Endometrial microvascular endothelial cells (primary cell): ENCODE data around the gene HARS2. TPM values are rescaled to one million over a fixed set of nuclear protein-coding genes. Genes with fewer than 3 reads are reported as not detected.

Source experiments
- total RNA-seq: library from RNA; depleted of rRNA; stranded (reverse); fragments of >200 nt; gene quantifications from one replicate; pipeline ENCODE4 v1.2.3, GENCODE V29; 2015; ENCODE audit errors: inconsistent ontology term

HARS2 gene
- total RNA-seq, 1 donor from 2014 or later, result 26.4 TPM

Other genes with a start within 250 kb of the HARS2 start
- 0.28 TPM for gene EIF4EBP3, start 143.8 kb upstream of the HARS2 start, total RNA-seq
- gene SRA1, start 134.0 kb upstream of the HARS2 start, total RNA-seq, result 26.6 TPM
- gene APBB3, start 126.9 kb upstream of the HARS2 start, total RNA-seq, result 6.3 TPM
- gene SLC35A4, start 126.6 kb upstream of the HARS2 start, total RNA-seq, result 60.7 TPM
- not detected for gene CD14, start 58.3 kb upstream of the HARS2 start, total RNA-seq
- gene TMCO6, start 52.0 kb upstream of the HARS2 start, total RNA-seq, result 7.6 TPM
- gene NDUFA2, start 43.8 kb upstream of the HARS2 start, total RNA-seq, result 66.7 TPM
- gene IK, start 43.6 kb upstream of the HARS2 start, total RNA-seq, result 87.9 TPM
- gene WDR55, start 26.6 kb upstream of the HARS2 start, total RNA-seq, result 29.4 TPM
- 0.37 TPM for gene DND1, start 17.9 kb upstream of the HARS2 start, total RNA-seq
- 118 TPM for gene HARS1, start 85 bp upstream of the HARS2 start, total RNA-seq
- 41.3 TPM for gene ZMAT2, start 9.0 kb downstream of the HARS2 start, total RNA-seq
- not detected for gene PCDHA1, start 94.7 kb downstream of the HARS2 start, total RNA-seq
- not detected for gene PCDHA2, start 103.4 kb downstream of the HARS2 start, total RNA-seq
- gene PCDHA3, start 109.6 kb downstream of the HARS2 start, total RNA-seq, result not detected
- gene PCDHA4, start 115.6 kb downstream of the HARS2 start, total RNA-seq, result not detected
- not detected for gene PCDHA5, start 130.2 kb downstream of the HARS2 start, total RNA-seq
- gene PCDHA6, start 136.5 kb downstream of the HARS2 start, total RNA-seq, result not detected
- gene PCDHA7, start 142.8 kb downstream of the HARS2 start, total RNA-seq, result not detected
- not detected for gene PCDHA8, start 149.7 kb downstream of the HARS2 start, total RNA-seq
- gene PCDHA9, start 156.9 kb downstream of the HARS2 start, total RNA-seq, result not detected
- not detected for gene PCDHA10, start 164.4 kb downstream of the HARS2 start, total RNA-seq
- gene PCDHA11, start 177.5 kb downstream of the HARS2 start, total RNA-seq, result not detected
- gene PCDHA12, start 183.9 kb downstream of the HARS2 start, total RNA-seq, result not detected
- gene PCDHA13, start 190.7 kb downstream of the HARS2 start, total RNA-seq, result not detected
- gene PCDHAC1, start 234.8 kb downstream of the HARS2 start, total RNA-seq, result not detected